Choroid plexus epithelial cell (primary cell): ENCODE measurements around the gene DTX3L.
"Not testable (repeated sequence)": the region's sequence is repeated elsewhere in the genome, so short reads cannot be mapped to it uniquely, and the experiment has no call there.

ENCODE experiments used
- DNase-seq: peaks from one replicate; pipeline ENCODE4 v3.0.0-alpha.2; 2010; ENCODE audit warnings: low read depth
- H3K4me3 ChIP-seq: 2 replicates; pipeline ENCODE4 v1.5.1; 2011; ENCODE audit warnings: low read depth, mild to moderate bottlenecking, control low read depth, low read length, moderate library complexity
- CTCF ChIP-seq: conservative IDR thresholded peaks from 2 replicates; pipeline ENCODE4 v1.5.1; 2011; ENCODE audit warnings: low read depth, mild to moderate bottlenecking, control low read depth, inconsistent platforms, low read length, moderate library complexity

Gene DTX3L

DNA sequence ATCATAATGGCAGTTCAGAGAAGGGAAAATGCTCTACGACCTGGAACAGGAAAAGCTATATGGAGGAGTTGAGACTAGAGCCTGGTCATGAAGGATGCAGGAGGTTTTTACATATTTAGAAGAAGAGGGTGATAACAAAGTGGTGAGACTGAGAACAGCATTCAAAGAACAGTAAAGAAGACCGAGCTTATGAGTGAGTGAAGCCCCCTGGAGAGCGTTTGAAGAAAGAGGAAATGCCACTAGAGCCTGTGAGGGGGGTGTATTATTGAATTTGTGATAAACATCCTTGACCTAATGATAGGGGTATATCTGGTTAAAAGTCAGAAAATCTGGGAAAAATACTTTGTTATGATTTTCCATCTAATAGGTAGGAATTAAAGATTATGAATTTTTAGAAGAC, 4.2 kb upstream of the DTX3L start:
- no peak overlapping the region for H3K4me3 ChIP-seq
- TF ChIP-seq CTCF: no peak
- peak; percentile 25 for DNase-seq

DNA sequence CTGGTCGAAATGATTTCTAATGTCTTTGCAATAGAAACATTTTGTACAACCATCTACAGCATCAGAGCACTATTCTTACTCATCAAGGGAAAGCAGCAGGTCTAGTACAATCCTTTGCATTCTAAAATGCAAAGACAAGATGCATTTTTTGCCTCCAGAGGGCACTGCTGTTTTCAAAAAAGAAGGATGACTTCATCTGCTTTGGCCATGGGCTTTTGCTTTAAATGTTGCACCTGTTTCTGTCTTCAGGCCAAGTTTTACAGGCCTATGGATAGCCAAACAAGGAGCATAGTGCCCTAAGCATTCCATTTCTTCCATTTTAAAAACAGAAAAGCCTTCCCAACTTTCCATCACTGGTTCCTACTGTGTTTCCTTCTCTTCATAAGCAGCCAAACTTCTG, 3.5 kb upstream of the DTX3L start:
- peak; percentile 71 for TF ChIP-seq CTCF
- peak; percentile 86 for DNase-seq

GRCh38 chr3:122562923-122563716, 1.0 kb upstream of the DTX3L start:
- DNase-seq: no peak
- peak overlapping the region; percentile 91 for H3K4me3 ChIP-seq
- TF ChIP-seq CTCF: no peak

More for the DNA sequence above, 3.5 kb upstream of the DTX3L start:
- no peak overlapping the region for H3K4me3 ChIP-seq

DNA sequence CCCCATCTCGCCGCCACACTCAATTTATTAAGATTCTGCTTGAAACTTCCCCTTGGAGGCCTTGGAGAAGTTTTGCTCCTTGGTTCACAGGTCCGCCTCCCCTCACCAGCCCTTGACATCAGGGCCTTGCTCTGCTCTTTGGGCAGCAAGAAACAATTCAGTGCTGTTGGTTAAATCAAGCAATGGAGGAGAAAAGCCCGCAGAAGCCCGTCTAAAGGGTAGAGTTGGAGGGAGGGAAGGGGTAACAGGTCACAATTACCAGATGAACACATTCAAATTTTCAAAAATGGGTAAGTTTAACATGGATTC, 467 bp upstream of the DTX3L start:
- H3K4me3 ChIP-seq: peak overlapping the region; percentile 91
- no peak for TF ChIP-seq CTCF
- no peak for DNase-seq

DNA sequence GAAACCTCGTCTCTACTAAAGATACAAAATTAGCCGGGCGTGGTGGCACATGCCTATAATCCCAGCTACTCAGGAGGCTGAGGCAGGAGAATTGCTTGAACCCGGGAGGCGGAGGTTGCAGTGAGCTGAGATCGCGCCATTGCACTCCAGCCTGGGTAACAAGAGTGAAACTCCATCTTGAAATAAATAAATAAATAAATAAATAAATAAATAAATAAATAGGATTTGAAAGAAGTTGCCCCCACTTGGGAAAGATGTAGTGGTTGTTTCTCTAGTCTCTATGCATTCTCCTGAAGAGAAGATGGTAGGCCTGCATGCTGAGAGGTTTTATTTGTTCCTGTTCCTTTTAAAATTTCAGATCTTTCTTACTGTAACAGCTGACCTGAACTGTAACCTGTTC, 4.0 kb downstream of the DTX3L start:
- DNase-seq, H3K4me3 ChIP-seq: not testable (repeated sequence)

DNA sequence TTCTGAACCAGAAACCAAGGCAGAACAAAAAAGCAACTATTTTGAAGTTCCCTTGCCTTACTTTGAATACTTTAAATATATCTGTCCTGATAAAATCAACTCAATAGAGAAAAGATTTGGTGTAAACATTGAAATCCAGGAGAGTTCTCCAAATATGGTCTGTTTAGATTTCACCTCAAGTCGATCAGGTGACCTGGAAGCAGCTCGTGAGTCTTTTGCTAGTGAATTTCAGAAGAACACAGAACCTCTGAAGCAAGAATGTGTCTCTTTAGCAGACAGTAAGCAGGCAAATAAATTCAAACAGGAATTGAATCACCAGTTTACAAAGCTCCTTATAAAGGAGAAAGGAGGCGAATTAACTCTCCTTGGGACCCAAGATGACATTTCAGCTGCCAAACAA, 4.6 kb downstream of the DTX3L start:
- H3K4me3 ChIP-seq: no peak overlapping the region
- DNase-seq: no peak
- TF ChIP-seq CTCF: no peak

DNA sequence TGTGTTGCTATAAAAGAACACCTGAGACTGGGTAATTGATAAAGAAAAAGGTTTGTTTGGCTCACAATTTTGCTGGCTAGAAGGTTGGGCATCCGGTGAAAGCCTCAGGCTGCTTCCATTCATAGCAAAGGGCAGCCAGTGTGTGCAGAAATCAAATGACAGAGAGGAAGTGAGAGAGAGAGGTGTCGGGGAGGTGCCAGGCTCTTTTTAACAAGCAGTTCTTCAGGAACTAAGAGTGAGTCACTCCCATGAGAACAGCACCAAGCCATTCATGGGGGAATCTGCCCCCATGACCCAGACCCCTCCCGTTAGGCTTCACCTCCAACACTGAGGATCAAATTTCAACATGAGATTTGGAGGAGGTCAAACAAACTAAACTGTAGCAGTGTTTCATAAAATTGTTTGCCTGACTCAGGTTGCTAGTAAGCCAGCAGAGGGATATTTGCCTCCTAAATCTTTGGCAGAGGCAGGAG, 8.8 kb downstream of the DTX3L start:
- H3K4me3 ChIP-seq: no peak overlapping the region
- peak; percentile 30 for TF ChIP-seq CTCF
- peak; percentile 67 for DNase-seq
